Stimulated activated effector memory CD8-positive, alpha-beta T cell treated with anti-CD3 and anti-CD28 coated beads, Interleukin-12 subunit alpha, Interleukin-12 subunit beta, amount 100 ng/mL, for 72 hours (primary cell): ENCODE results near the gene TCF3.

ENCODE experiments used
- ATAC-seq: fragments of 150-1000 bp; cut with Tn5 transposase; 2 replicates; pipeline ENCODE4 v1.10.0; 2021
- DNase-seq, 2 donors: peaks; one replicate each; pipeline ENCODE4 v3.0.0; 2021 to 2022; ENCODE audit warnings: low spot score in 2 of 2
- H3K27ac Mint-ChIP-seq: one replicate; pipeline ENCODE4 v1.8.0; 2022; ENCODE audit warnings: mild to moderate bottlenecking, mixed read lengths
- H3K36me3 Mint-ChIP-seq: one replicate; pipeline ENCODE4 v1.8.0; 2022; ENCODE audit warnings: mild to moderate bottlenecking, mixed read lengths
- H3K4me1 Mint-ChIP-seq: one replicate; pipeline ENCODE4 v1.8.0; 2022; ENCODE audit warnings: mixed read lengths
- H3K4me3 Mint-ChIP-seq: one replicate; pipeline ENCODE4 v1.8.0; 2022; ENCODE audit warnings: mild to moderate bottlenecking, mixed read lengths
- H3K9me3 Mint-ChIP-seq: one replicate; pipeline ENCODE4 v1.8.0; 2022; ENCODE audit warnings: mixed read lengths

TCF3 gene

DNA sequence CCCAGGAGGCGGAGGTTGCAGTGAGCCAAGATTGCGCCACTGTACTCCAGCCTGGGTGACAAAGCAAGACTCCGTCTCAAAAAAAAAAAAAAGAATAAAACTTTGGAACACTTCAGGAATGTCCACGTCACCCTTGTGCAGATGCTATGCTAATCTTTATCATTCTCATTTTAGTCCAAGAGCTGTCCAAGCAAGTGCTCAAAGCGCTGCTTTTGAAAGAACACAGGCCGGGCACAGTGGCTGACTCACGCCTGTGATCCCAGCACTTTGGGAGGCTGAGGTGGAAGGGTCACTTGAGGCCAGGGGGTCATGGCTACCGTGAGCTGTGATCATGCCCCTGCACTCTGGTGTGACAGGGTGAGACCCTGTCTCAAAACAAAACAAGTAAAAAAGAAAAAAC lies 36.0 kb downstream of the TCF3 start:
- DNase-seq (no peak), ATAC-seq (no peak)
- Mint-ChIP-seq H3K9me3 (no peaks in the 10 kb centered on the region), H3K36me3 (peaks cover 62% of the 10 kb centered on the region), H3K4me3 (no peak overlapping the region), H3K27ac (peak overlapping the region; percentile 82), H3K4me1 (peaks cover 24% of the 10 kb centered on the region)

- H3K9me3 Mint-ChIP-seq = no peaks in the 10 kb centered on the region
- ATAC-seq (no peak), DNase-seq (no peak)
- H3K4me1 Mint-ChIP-seq = peaks cover 24% of the 10 kb centered on the region
- H3K36me3 Mint-ChIP-seq = peaks cover 71% of the 10 kb centered on the region
- peak overlapping the region; percentile 54 for H3K27ac Mint-ChIP-seq
- H3K4me3 Mint-ChIP-seq = no peak overlapping the region
Observed at GRCh38 chr19:1615156-1615765, 37.2 kb downstream of the TCF3 start.

- H3K9me3 Mint-ChIP-seq = no peaks in the 10 kb centered on the region
- no peak overlapping the region for H3K4me3 Mint-ChIP-seq
- peaks cover 33% of the 10 kb centered on the region for H3K4me1 Mint-ChIP-seq
- H3K36me3 Mint-ChIP-seq = peaks cover 74% of the 10 kb centered on the region
- ATAC-seq (no peak), DNase-seq (no peak)
- peak overlapping the region; percentile 14 for H3K27ac Mint-ChIP-seq
Observed at GRCh38 chr19:1613808-1614570, 38.4 kb downstream of the TCF3 start.

DNA sequence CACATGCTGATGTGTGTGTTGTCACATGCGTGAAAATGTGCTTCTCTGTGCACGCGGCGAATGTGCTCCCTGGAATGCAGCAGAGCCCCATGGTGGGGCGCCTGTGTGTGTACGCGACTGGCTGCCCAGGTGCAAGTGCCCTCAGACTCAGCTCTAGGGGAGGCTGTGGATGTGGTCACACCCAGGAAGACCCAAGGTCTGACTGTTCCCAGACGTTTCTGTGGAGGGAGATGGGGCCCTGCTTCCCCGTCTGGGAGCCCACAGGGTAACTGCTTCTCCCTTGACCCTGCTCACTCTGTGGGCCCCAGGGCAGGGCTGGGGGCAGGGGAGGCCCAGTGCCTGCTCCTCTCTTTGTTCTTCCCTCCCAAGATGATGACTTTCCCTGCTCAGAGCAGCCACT lies 39.3 kb downstream of the TCF3 start:
- peak overlapping the region; percentile 23 for H3K27ac Mint-ChIP-seq
- H3K4me3 Mint-ChIP-seq = no peak overlapping the region
- H3K36me3 Mint-ChIP-seq = peaks cover 74% of the 10 kb centered on the region
- ATAC-seq (no peak), DNase-seq (no peak)
- H3K4me1 Mint-ChIP-seq = peaks cover 35% of the 10 kb centered on the region
- H3K9me3 Mint-ChIP-seq = no peaks in the 10 kb centered on the region

DNA sequence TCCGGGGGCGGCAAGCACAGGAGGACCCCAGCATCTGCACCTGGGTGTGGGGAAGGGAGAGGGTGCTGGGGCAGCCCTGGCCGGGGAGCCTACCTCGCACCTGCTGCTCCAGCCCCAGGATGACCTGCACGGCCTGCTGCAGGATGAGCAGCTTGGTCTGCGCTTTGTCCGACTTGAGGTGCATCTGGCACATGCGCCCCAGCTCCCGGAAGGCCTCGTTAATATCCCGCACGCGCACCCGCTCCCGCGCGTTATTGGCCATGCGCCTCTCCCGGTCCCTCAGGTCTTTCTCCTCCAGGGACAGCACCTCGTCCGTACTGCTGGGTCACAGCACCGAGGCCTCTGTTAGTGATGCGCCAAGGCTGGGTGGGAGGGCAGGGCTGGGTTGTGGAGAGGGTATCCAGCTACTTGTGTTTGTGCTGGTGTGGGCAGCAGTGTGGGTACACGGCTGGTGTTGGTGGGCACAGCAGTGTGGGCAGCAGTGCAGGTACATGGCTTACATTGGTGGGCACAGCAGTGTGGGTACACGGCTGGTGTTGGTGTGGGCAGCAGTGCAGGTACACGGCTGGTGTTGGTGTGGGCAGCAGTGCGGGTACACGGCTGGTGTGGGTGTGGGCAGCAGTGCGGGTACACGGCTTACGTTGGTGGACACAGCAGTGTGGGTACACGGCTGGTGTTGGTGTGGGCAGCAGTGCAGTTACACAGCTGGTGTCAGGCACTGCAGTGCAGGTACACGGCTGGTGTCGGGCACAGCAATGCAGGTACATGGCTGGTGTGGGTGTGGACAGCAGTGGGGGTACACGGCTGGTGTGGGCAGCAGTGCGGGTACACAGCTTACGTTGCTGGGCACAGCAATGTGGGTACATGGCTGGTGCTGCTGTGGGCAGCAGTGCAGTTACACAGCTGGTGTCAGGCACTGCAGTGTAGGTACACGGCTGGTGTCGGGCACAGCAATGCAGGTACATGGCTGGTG lies 40.0 kb downstream of the TCF3 start:
- Mint-ChIP-seq H3K4me3 (no peak overlapping the region), H3K9me3 (no peaks in the 10 kb centered on the region), H3K36me3 (peaks cover 74% of the 10 kb centered on the region), H3K4me1 (peaks cover 27% of the 10 kb centered on the region), H3K27ac (no peak overlapping the region)
- DNase-seq (no peak), ATAC-seq (no peak)

DNA sequence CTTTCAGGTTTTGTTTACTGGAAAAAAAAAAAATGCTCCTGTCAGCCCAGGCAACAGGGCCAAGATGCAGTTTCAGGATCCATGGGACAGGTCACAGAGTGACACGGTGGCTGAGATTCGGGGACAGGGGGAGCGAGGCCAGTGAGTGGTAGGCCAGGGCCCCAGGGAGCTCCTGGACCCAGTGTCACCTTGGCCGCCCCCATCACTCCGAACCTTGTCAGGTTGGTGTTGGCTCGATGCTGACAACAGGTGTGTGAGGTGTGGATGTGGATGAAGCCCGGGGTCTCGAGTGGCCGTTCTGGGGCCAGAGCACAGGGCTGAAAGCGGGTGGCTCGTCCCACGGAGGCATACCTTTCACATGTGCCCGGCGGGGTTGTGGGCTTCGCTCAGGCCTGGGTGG lies 41.1 kb downstream of the TCF3 start:
- H3K4me3 Mint-ChIP-seq = no peak overlapping the region
- peaks cover 67% of the 10 kb centered on the region for H3K36me3 Mint-ChIP-seq
- no peaks in the 10 kb centered on the region for H3K9me3 Mint-ChIP-seq
- no peak for DNase-seq
- peaks cover 23% of the 10 kb centered on the region for H3K4me1 Mint-ChIP-seq
- no peak for ATAC-seq
- H3K27ac Mint-ChIP-seq = no peak overlapping the region

GRCh38 chr19:1610579-1610978 lies 41.8 kb downstream of the TCF3 start:
- Mint-ChIP-seq H3K4me3 (no peak overlapping the region), H3K9me3 (no peaks in the 10 kb centered on the region), H3K4me1 (peaks cover 31% of the 10 kb centered on the region), H3K36me3 (peaks cover 67% of the 10 kb centered on the region), H3K27ac (no peak overlapping the region)
- ATAC-seq (no peak), DNase-seq (no peak)

- no peak for DNase-seq
- H3K9me3 Mint-ChIP-seq = no peaks in the 10 kb centered on the region
- peaks cover 34% of the 10 kb centered on the region for H3K4me1 Mint-ChIP-seq
- H3K4me3 Mint-ChIP-seq = no peak overlapping the region
- ATAC-seq = no peak
- H3K36me3 Mint-ChIP-seq = peaks cover 67% of the 10 kb centered on the region
- peak overlapping the region; percentile 89 for H3K27ac Mint-ChIP-seq
Observed at GRCh38 chr19:1609680-1610474, 42.5 kb downstream of the TCF3 start.

GRCh38 chr19:1609103-1609396 lies 43.4 kb downstream of the TCF3 start:
- H3K36me3 Mint-ChIP-seq = peaks cover 67% of the 10 kb centered on the region
- ATAC-seq (no peak), DNase-seq (no peak)
- peak overlapping the region; percentile 58 for H3K4me3 Mint-ChIP-seq
- peaks cover 39% of the 10 kb centered on the region for H3K4me1 Mint-ChIP-seq
- no peaks in the 10 kb centered on the region for H3K9me3 Mint-ChIP-seq
- H3K27ac Mint-ChIP-seq = peak overlapping the region; percentile 89

DNA sequence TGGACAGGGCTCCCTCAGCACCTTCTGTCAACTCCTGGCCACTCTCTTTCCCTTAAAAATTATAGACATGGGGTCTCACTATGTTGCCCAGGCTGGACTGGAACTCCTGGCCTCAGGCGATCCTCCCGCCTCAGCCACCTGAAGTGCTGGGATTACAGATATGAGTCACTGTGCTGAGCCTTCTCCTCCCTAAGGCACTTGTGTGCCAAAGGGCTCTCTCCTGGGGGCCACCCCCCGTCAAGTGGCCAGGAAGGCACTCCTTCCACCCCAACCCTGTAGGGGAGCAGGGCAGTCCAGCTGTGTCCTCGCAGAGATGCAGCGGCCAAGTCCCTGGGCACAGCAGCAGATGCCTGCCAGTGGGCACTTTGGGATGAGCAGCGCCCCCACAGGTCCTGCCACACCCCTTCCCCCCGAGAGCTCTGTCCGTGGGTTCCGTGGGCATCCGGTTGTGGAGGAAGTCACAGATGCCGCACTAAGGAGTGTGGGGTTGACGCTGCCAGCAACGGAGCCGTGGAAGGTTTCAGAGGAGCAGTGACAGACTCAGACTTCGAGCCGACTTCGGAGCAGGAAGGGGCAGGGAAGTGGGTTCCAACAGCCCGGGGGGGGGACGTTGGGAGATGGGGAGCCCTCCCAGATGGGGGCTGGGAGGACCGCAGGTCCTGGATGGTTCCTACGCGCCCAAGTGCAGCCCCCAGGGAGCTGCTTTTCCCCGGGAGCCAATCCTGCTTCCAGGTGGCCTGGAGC lies 43.9 kb downstream of the TCF3 start:
- no peak for DNase-seq
- peaks cover 67% of the 10 kb centered on the region for H3K36me3 Mint-ChIP-seq
- peaks cover 39% of the 10 kb centered on the region for H3K4me1 Mint-ChIP-seq
- H3K9me3 Mint-ChIP-seq = no peaks in the 10 kb centered on the region
- ATAC-seq = no peak
- H3K4me3 Mint-ChIP-seq = peak overlapping the region; percentile 58
- H3K27ac Mint-ChIP-seq = peak overlapping the region; percentile 89

DNA sequence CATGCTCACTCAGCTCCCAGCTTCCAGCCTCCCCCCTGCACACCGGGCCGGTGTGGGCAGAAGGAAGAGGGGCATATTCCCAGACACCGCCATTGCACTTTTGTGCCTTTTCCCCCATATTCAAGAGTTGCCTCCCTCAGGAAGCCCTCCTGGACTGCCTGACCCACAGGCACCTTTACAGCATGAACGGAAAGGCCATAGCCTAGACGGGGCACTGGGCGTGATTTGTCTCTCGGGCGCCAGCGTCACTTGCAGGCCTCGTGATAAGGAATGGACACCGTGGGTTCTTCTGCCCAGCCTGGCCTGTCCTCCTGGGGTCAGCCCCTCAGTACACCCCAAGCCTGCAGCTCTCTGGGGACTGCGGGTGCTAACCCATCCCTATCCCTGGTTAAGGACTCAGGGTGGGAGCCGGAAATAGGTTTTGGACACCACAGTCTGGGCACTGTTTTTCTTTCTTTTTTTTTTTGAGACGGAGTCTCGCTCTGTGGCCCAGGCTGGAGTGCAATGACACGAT lies 46.2 kb downstream of the TCF3 start:
- H3K4me3 Mint-ChIP-seq = peak overlapping the region; percentile 94
- H3K27ac Mint-ChIP-seq = peak overlapping the region; percentile 96
- peaks cover 74% of the 10 kb centered on the region for H3K36me3 Mint-ChIP-seq
- ATAC-seq (peak; percentile 5), DNase-seq (peak in 1 of 2 donors; percentile 90)
- peaks cover 47% of the 10 kb centered on the region for H3K4me1 Mint-ChIP-seq
- no peaks in the 10 kb centered on the region for H3K9me3 Mint-ChIP-seq

- Mint-ChIP-seq H3K36me3 (peaks cover 72% of the 10 kb centered on the region), H3K4me3 (peak within 1 kb of the TSS; percentile 94), H3K9me3 (no peaks in the 10 kb centered on the region), H3K4me1 (peaks cover 47% of the 10 kb centered on the region), H3K27ac (peak within 1 kb of the TSS; percentile 96)
- DNase-seq = peak; percentile 83 to 97
- peak; percentile 91 for ATAC-seq
Observed at GRCh38 chr19:1605236-1606137, 46.9 kb downstream of the TCF3 start, which contains the start of gene UQCR11. Gene UQCR11, minus strand, starts transcription at chr19:1605462. Its CDS starts 53 bp downstream, at chr19:1605409.

- no peak for DNase-seq
- Mint-ChIP-seq H3K4me3 (no peak overlapping the region), H3K36me3 (peaks cover 79% of the 10 kb centered on the region), H3K4me1 (peaks cover 30% of the 10 kb centered on the region), H3K9me3 (no peaks in the 10 kb centered on the region), H3K27ac (no peak overlapping the region)
- no peak for ATAC-seq
Observed at GRCh38 chr19:1602091-1602707, 50.2 kb downstream of the TCF3 start.
